Left kidney (tissue), 2 donors: ENCODE measurements around the gene TSPEAR. TPM values are rescaled to one million over a fixed set of nuclear protein-coding genes. Genes with fewer than 3 reads are reported as not detected.
"Not testable (repeated sequence)": the region's sequence is repeated elsewhere in the genome, so short reads cannot be mapped to it uniquely, and the experiment has no call there.

Experiments
- DNase-seq: peaks from one replicate; pipeline ENCODE4 v3.0.0-alpha.2; 2013
- polyA plus RNA-seq: library from polyadenylated mRNA; unstranded; fragments of 120-200 nt; gene quantifications from one replicate; pipeline ENCODE4 v1.2.1, GENCODE V29; 2013; ENCODE audit not compliant: insufficient read length

TSPEAR gene
- polyA plus RNA-seq, 1 donor, result 0.96 TPM

DNA sequence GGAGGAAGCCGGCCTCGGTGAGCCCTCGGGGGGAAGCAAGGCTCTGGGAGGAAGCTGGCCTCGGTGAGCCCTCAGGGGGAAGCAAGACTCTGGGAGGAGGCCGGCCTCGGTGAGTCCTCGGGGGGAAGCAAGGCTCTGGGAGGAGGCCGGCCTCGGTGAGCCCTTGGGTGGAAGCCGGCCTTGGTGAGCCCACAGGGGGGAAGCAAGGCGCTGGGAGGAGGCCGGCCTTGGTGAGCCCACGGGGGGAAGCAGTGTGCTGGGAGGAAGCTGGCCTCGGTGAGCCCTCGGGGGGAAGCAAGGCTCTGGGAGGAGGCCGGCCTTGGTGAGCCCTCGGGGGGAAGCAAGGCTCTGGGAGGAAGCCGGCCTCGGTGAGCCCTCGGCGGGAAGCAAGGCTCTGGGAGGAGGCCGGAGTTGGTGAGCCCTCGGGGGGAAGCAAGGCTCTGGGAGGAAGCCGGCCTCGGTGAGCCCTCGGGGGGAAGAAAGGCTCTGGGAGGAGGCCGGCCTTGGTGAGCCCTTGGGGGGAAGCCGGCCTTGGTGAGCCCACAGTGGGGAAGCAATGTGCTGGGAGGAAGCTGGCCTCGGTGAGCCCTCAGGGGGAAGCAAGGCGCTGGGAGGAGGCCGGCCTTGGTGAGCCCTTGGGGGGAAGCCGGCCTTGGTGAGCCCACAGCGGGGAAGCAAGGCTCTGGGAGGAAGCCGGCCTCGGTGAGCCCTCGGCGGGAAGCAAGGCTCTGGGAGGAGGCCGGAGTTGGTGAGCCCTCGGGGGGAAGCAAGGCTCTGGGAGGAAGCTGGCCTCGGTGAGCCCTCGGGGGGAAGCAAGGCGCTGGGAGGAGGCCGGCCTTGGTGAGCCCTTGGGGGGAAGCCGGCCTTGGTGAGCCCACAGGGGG, 208.1 kb downstream of the TSPEAR start:
- not testable (repeated sequence) for DNase-seq

DNA sequence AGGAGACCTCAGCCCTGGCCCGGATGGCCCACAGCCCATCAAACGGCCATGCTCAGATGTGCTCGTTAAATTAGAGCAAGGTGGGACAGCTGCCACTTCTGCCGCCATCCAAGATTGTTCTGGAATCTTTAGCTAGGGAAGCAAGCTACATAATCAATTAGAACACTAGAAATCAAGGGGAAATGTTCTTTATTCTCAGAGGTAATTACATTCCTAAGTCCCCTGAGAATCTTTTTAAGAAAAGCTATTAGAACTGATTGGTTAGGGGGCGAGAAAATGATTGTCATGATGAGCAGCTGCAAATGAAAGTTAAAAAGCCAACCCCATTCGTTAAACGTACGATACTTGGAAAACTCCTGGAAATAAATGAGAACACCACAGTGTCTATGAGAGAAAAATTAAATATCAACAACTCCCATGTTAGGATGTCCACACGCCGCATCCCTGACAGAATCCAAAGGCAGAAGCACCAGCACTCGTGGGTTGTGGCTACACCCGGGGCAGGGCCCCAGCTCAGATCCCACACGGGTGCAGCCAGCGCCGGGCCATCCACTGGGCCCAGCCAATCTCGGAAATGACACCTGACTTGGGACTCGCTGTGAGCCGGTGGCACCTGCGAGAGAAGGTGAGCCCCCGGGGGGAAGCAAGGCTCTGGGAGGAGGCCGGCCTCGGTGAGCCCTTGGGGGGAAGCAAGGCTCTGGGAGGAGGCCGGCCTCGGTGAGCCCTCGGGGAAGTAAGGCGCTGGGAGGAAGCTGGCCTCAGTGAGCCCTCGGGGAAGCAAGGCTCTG, 209.0 kb downstream of the TSPEAR start:
- no peak for DNase-seq

DNA sequence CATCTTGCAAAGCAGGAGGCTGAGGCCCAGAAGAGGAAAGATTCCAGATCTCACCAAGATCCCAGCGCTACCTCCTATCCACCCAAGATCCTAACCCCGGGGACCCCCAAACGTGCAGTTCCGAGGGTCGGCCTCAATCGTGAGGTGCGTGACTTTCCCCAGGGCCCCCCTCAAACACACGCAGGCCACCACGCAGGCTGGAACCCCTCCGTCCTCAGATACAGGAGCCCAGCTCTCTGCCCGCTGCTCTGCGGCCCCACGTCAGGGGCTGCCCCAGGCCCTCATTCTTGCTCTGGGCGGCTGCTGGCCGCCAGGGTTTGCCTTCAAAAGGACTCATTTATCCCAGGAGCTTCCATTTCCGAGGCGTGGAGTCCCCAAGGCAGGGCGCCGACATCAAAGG, 211.3 kb downstream of the TSPEAR start:
- no peak for DNase-seq

DNA sequence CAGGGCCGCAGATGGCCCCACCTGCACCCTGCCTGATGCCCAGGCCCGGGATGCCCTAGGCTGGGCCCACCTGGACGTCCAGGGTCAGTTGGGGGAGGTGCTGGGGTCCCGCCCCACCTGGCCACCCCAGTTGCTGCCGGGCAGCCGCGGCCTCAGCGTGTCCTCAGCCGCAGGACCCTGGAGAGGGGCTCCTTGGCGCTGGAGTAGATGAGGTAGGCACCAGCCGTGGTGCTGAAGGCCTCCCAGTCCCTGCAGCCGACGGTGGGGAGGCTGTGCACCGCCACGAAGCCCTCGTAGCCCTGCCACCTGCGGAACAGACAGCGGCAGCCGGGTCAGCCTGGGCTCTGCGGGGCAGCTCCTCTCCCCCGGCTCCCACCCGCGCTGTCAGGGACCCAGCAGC, 211.7 kb downstream of the TSPEAR start:
- DNase-seq, result no peak

DNA sequence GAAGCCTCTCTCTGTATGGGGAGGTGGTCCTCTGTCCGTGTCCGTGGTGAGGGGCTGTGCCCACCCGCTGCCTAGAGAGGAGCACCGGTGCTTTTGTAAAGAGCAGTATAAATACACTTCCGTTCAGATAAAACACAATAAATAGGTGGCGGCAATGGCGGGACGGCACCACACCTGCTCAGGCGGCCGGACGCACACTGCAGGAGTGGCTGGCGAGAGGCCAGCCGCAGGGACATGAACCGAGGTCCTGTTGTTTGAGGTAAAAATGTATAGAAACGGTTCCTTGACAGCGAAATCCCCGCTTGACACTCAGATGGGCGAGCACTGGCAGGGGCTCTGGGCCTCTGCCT, 212.2 kb downstream of the TSPEAR start:
- DNase-seq, result no peak

DNA sequence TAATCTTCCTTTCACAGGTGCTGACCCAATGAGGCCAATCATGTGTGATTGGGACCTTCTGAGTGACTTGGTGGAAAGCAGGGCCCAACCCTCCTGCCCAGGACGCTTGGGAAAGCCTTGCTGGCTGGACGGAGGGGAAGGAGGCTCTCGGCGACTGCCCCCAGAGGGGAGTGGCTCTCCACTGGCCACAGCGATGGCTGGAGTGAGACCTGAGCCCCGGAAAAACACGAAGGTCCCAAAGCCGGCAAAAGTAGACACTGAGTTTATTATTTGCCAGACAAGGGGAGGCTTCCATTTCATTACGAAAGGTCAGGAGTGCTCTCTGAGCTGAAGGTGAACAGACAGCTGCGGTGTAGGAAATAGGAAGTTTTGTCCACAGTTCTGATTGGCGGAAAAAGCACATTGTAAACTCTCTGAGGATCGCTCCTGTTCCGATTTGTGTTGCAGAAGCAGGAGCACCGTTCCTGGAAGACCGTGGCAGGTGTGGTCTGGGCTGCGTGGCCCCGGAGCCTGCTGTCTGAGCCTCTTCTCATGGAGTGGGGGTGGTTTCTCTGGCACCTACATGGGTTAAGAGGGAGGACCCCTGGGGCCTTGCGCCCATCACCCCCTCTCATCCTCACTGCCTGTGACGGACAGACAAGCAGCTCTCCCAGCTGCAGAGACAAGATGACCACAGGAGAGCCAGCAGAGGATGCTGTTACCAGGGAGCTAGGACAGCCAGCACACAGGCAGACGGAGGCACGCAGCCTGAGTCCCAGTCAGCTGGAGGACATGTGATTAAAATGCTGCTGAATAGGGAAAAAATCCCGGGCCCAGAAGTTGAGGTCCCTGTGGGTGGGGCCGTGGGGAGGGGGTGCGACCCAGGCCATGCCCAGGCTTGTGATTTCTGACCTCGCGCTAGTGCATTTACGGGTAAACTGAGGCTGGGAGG, 212.8 kb downstream of the TSPEAR start:
- no peak for DNase-seq

DNA sequence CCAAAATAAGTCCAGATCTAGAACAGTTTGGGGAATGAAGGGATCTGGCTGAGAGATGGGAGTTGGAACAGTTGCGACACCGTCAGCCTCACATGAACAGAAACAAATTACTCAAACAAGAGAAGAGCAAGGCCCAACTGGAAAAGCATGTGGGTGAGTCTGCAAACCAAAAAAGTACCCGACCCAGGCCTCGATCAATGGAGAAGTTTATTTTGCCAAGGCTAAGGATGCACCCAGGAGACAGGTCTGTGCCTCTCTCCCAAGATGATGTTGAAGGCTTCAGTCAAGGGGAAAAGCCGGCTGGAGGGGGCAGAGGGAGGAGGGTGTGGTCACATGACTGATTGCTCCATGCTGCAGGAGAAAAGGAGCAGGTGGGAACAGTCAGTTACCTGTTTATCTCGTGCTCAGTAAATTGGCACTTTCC, 213.7 kb downstream of the TSPEAR start:
- DNase-seq, result no peak

DNA sequence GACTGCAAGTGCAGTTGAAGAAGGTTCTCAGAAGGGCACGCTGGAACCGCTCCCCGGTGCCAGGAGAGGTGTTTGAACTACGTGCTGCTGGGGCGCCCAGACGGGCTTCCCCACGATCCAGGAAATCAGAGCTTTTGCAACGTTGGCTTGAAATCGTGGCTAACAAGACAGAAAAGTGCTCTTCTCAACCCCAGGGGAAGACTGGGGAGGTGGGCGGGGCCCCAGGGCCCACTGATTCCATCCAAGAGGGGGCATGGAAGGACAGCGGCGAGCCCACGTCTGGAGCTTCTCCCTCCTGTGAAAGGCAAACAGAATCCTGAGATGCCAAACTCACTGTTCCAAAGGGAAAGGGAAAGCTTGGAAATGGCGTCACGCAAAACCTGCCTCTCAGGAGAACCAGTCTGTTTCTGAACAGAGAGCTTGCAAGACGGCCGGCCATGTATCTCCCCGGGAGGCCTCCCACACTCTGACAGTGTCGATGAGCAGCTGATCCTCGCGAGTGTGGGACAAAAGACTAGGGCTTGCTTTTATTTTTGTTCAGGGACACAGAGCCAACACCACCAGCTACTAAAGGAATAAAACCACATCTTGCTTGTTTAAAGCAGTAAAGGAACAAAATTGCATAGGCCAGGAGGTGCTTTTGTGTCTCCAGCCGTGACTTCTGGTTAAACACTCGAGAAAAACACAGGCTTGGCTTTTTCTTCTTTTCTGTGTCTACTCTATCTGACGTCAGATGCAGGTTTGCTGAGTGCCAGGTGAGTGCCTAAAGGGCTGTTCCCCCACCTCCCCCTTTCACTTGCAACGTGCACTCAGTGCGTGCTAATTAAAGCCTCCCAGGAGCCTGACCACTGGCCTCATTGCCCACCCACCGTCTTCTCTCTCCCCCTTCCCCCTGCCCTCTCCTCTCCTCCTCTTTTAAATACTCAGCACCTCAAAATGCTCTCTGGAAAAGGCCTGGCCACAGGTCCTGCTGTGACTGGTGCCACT, 214.5 kb downstream of the TSPEAR start:
- no peak for DNase-seq

DNA sequence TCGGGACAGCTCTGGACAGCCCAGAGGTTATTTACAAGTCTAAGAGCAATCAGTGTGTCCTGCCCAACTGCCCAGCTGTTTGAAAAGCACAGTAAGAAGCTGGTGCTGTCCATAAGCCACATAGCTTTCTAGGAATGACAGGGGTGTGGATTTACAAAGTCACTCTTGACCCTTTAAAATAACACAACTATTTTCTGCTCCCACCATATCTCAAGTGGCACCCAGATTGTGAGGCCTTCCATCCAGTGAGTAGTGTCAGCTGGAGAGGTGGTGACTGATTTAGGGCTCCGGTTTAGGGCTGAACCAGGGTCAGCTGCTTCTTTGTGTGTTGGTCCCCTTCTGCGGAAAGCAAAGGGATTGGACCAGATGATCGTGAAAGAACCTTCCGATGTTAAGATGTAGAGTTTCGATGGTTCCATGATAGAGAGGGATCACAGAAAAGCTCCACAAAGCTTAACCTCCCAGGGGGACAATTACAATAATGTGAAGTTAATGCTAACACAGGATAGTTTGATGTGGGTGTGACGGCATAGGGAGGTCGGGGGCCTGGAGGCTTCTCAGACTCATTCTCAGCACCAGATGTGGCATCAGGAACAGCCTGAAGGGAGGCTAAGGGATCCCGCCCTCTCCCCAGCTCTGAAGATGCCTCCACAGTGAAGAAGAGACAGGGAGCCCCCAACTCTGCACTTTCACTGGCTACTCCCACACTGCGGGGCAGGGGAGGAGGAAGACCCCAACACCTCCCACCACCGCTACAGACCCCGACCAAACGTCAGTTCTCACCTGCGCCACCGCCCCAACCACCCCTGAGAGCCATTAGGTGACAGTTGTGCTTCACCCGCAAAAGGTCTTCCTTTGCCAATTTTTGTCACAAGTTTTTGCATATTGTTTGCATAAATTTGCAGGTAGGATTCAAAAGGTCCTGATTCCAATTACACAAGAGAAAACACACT, 215.5 kb downstream of the TSPEAR start:
- DNase-seq, result no peak

DNA sequence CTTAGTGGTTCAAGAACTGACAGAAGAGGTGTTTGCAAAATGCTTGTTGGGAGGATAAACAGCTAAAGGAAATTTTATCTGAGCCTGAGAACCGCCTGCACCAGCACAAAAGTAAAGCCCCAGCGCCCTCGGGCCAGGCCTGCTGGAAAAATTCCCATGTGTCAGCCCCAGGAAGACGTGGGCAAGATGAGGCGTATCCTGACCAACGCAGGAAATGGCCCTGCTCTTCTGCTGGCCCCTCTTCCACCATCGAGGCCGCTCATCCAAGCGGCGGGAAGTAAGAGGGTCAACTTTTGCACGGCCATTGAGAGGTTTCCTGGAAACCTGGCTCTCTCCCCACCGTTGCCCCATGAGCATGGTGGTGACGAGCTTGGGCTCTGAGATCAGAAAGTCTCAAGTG, 216.4 kb downstream of the TSPEAR start:
- DNase-seq, result no peak

DNA sequence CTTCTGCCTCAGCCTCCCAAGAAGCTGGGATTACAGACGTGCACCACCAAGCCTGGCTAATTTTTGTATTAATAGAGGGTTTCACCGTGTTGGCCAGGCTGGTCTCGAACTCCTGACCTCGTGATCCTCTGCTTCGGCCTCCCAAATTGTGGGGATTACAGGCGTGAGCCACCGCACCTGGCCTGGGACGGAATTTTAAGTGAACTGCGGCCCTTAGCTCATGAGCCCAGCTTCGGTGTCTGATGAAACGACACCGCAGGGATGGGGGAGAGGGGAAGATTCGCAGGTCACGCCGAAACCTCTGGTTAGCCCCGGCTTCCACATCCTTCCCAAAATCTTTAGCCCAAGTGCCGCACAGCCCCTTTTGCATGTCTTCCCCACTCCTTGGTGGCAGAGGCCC, 217.0 kb downstream of the TSPEAR start:
- no peak for DNase-seq

DNA sequence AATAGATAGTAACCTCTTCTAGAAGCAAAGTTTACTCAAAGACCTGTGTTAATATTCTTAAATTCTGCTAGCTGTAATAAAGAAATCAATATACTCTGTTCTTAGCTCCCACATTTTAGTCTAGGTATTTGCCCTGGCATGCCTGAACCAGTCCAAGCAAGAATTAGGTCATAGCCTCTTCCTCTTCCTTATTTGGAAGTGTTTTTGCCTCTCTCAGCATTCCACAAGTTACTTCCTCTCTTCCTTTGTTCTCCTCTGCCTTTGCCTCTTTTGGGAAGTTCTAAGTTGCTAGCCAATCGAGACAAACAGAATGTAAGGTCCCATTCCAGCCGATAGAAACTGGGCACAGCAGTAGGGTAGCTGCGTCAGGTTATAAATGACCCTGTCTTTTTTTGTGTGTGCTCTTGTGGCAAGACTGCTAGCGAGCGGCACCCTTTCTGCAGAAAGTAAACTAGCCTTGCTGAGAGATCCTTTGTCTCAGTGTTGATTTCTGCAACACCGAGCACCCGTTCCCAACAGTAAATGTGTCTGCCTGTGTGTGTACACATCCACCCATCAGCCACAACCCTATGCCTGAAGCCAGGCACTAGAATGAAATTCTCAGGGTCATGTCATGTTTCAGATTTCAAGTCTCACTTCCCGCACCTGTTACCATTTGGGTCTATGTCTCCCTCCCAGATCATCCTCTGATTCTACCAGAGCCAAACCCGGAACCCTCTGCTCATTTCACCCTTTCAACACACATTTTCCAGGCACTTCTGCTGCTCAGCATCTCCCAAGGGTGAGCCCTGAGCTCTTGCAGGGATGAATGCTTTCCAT, 218.6 kb downstream of the TSPEAR start:
- no peak for DNase-seq

DNA sequence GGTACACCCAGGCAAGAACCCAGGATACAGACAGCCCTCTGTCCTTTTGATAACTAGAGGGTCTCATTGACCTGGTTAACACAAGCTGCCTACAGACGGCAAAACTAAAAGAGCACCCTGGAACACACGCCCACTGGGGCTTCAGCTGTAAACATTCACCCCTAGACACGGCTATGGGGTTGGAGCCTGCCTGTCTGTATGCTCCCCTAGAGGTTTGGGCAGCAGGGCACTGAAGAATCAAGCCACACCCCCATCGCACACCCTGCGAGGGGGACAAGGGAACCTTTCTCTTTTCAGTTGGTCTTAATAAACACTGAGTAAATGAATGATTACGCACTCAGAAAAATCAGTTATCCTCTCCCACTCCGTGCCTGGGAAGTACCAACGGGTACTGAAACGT, 220.6 kb downstream of the TSPEAR start:
- no peak for DNase-seq

DNA sequence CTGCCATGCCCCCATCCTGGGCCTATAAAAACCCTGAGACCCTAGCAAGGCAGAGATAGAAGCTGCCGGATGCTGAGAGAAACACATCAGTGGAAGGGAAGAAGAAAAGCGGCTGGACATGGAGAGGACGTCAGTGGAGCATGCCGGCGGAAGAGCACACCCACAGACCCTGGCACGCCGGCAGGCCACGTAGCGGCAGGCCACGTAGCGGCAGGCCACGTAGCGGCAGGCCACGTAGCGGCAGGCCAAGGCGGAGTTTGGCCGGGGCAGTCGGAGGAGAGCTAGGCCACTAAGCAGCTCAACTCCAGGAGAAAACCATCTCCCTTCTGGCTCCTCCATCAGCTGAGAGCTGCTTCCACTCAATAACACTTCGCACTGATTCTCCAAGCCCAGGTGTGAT, 221.0 kb downstream of the TSPEAR start:
- DNase-seq, result no peak

DNA sequence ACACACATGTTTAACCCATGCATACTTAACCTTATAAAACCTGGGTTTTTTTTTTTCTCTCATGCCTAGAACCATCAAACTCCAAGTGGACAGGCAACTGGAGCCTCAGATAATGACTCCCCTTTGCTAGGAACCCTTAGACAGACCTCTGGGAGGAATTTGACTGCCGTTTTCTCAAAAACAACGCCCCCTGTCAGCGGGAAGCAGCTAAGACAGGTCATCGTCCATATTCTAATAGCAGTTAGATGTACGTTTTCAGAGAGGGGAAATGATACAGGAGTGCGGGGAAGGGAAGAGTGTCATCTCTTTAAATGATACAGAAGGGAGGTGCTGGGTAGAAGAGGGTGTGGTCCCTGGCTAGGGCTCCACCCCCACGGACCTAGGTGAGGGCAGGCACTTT, 221.4 kb downstream of the TSPEAR start:
- DNase-seq, result no peak

DNA sequence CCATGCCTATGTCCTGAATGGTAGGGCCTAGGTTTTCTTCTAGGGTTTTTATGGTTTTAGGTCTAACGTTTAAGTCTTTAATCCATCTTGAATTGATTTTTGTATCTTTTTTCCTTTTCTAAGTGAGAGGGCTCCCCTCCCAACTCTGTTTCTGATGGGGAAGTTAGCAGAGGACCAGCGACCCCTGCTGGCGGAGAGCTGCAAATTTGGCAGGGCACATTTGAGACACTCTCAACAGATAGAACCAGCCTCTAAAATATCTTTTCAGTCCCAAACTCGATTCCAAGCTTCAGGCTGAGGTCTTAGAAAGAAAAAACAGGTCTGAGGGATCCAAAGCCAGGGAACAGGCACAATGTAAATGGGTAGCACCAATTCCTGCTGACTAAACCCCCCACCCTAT, 223.5 kb downstream of the TSPEAR start:
- no peak for DNase-seq

DNA sequence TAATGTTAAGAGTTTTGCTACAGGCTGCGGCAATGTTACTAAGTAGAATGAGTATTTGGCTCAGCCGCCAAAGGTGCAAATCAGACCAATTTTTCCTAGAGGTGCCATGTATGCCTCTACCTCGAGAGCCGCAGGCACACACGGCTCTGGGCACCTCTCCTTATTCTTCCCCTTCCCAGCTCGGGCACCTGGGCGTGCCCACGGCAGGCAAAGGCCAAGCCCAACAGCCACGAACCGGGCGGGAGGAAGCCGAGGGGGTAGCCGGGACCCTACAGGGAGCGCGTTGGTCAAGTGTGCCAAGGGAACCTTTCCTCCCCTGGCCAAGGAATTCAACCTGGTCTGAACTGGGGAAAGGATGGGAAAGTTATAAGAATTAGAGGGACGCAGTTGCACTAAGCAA, 225.1 kb downstream of the TSPEAR start:
- DNase-seq, result no peak

DNA sequence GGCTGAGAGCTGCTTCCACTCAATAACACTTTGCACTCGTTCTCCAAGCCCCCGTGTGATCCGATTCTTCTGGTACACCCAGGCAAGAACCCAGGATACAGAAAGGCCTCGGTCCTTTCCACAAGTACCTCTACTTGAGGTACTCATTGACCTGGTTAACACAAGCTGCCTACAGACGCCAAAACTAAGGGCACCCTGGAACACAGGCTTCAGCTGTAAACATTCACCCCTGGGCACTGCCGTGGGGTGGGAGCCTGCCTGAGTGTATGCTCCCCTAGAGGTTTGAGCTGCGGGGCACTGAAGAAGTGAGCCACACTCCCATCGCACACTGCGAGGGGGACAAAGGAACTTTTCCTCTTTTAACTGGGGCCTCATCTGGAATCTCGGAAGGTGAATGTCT, 225.6 kb downstream of the TSPEAR start:
- no peak for DNase-seq

DNA sequence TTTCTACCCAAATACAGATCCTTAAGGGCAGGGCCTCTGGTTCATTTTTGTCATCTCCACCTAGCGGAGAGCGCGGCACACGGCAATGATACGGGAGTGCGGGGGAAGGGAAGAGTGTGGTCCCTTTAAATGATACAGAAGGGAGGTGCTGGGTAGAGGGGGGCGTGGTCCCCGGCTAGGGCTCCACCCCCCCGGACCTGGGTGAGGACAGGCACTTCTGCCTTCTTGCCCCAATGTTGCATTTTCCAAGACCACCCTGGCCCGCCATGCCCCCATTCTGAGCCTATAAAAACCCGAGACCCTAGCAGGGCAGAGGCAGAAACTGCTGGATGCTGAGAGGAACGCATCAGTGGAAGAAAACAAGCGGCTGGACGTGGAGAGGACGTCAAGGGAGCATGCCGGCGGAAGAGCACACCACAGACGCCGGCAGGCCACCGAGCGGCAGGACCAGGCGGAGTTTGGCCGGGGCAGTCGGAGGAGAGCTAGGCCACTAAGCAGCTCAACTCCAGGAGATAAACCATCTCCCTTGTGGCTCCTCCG, 226.0 kb downstream of the TSPEAR start:
- no peak for DNase-seq
